HCT116 (cell line): ENCODE data around the gene SAP30L. TPM values are rescaled to one million over a fixed set of nuclear protein-coding genes. Genes with fewer than 3 reads are reported as not detected.

Experiments
- ATAC-seq: fragments of 200-7000 bp; cut with Tn5 transposase; 2 replicates; pipeline ENCODE4 v1.9.1; 2020; ENCODE audit warnings: mild to moderate bottlenecking, moderate library complexity
- BruUV-seq: library from RNA; stranded (reverse); fragments of 400-500 nt; replicated peaks from 2 replicates; lab custom pipeline; 2021; lab: Mats Ljungman, UMichigan
- CTCF ChIA-PET: fragments of 300-600 bp; sonication (Branson Sonifier 250); formaldehyde crosslinking; loops from one replicate; lab custom pipeline; 2021; ENCODE audit warnings: antibody characterized with exemption; lab: Charles Lee
- POLR2A ChIA-PET: fragments of 300-600, 350-600 bp; sonication (Branson Sonifier 250); formaldehyde crosslinking; loops from one replicate; lab custom pipeline; 2021; ENCODE audit warnings: antibody characterized with exemption; lab: Charles Lee
- RAD21 ChIA-PET, 2 experiments: fragments of 300-600 bp; sonication (Branson Sonifier 250); formaldehyde crosslinking; loops; one replicate each; lab custom pipeline; 2023; ENCODE audit warnings: low total read pairs in 2 of 2; ENCODE audit not compliant: uncharacterized antibody in 2 of 2, unreplicated experiment in 2 of 2, low non-redundant PET in 1 of 2; lab: Charles Lee
- DNase-seq: peaks from one replicate; pipeline ENCODE4 v3.0.0-alpha.2; 2010; ENCODE audit warnings: low read depth, low spot score
- H2AFZ ChIP-seq: fragments of 200-600 bp; shearing (Covaris generic), sonication (generic); 2 replicates; pipeline ENCODE4 v1.6.1; 2017; ENCODE audit warnings: low read depth, mixed run types, mixed read lengths, antibody characterized with exemption, low read length; ENCODE audit not compliant: poor library complexity, severe bottlenecking
- H3K27ac ChIP-seq: 2 replicates; pipeline ENCODE4 v1.5.1; 2012; ENCODE audit warnings: low read depth, low read length
- H3K27me3 ChIP-seq: fragments of 200-600 bp; sonication (generic); 2 replicates; pipeline ENCODE4 v1.6.1; 2016; ENCODE audit warnings: mixed run types, low read length, mixed read lengths; ENCODE audit not compliant: insufficient read depth
- H3K36me3 ChIP-seq, 2 experiments: fragments of 200-500 bp in 1 of 2; fragments of 200-600 bp in 1 of 2; sonication (Bioruptor generic) in 1 of 2; sonication (generic) in 1 of 2; 2 replicates each; pipeline versions ENCODE4 v1.5.1 to v1.6.1; 2014 to 2016; ENCODE audit warnings: low read length in 2 of 2, inconsistent platforms in 1 of 2, mixed read lengths in 1 of 2, mixed run types in 1 of 2; ENCODE audit not compliant: insufficient read depth in 2 of 2, control insufficient read depth in 1 of 2
- H3K4me1 ChIP-seq, 2 experiments: fragments of 200-600 bp in 1 of 2; sonication (generic) in 1 of 2; 2 replicates each; pipeline versions ENCODE4 v1.5.1 to v1.6.1; 2012 to 2017; ENCODE audit warnings: low read length in 2 of 2, inconsistent platforms in 1 of 2, mild to moderate bottlenecking in 1 of 2, mixed read lengths in 1 of 2, mixed run types in 1 of 2, moderate library complexity in 1 of 2; ENCODE audit not compliant: insufficient read depth in 2 of 2, control insufficient read depth in 1 of 2
- H3K4me2 ChIP-seq: fragments of 200-600 bp; sonication (generic); 2 replicates; pipeline ENCODE4 v1.6.1; 2017; ENCODE audit warnings: mixed run types, low read length, mixed read lengths
- H3K4me3 ChIP-seq, 2 experiments: fragments of 200-600 bp in 1 of 2; sonication (generic) in 1 of 2; replicated peaks in 1 of 2; 2 replicates each; pipeline ENCODE4 v1.5.1; 2011 to 2016; ENCODE audit warnings: low read length in 2 of 2, control low read depth in 1 of 2, low read depth in 1 of 2, mild to moderate bottlenecking in 1 of 2, mixed read lengths in 1 of 2, mixed run types in 1 of 2
- H3K79me2 ChIP-seq: fragments of 200-600 bp; sonication (generic); 2 replicates; pipeline ENCODE4 v1.6.1; 2017; ENCODE audit warnings: mild to moderate bottlenecking, mixed run types, low read length, moderate library complexity, mixed read lengths; ENCODE audit not compliant: insufficient read depth
- H3K9ac ChIP-seq: fragments of 200-600 bp; sonication (generic); 2 replicates; pipeline ENCODE4 v1.6.1; 2016; ENCODE audit warnings: low read length, mixed read lengths
- H3K9me2 ChIP-seq: fragments of 200-600 bp; sonication (generic), shearing (Covaris generic); 2 replicates; pipeline ENCODE4 v1.6.1; 2017; ENCODE audit warnings: mixed run types, mild to moderate bottlenecking, moderate library complexity; ENCODE audit not compliant: insufficient read depth
- H3K9me3 ChIP-seq, 2 experiments: fragments of 200-500 bp in 1 of 2; fragments of 200-600 bp in 1 of 2; sonication (Bioruptor generic) in 1 of 2; sonication (generic) in 1 of 2; 2 replicates each; pipeline ENCODE4 v1.6.1; 2014 to 2017; ENCODE audit warnings: low read length in 2 of 2, mixed read lengths in 2 of 2, inconsistent platforms in 1 of 2, low read depth in 1 of 2, mild to moderate bottlenecking in 1 of 2, mixed run types in 1 of 2, moderate library complexity in 1 of 2; ENCODE audit not compliant: control insufficient read depth in 1 of 2, insufficient read depth in 1 of 2
- H4K20me1 ChIP-seq: fragments of 200-600 bp; sonication (generic), shearing (Covaris generic); 2 replicates; pipeline ENCODE4 v1.6.1; 2017; ENCODE audit warnings: mixed run types, mild to moderate bottlenecking, moderate library complexity; ENCODE audit not compliant: insufficient read depth
- CEBPB ChIP-seq: IDR thresholded peaks from 2 replicates; pipeline ENCODE4 v1.6.1; 2012; ENCODE audit warnings: low read depth
- EGR1 ChIP-seq: IDR thresholded peaks from 2 replicates; pipeline ENCODE4 v1.6.1; 2012; ENCODE audit warnings: low read depth
- ELF1 ChIP-seq: IDR thresholded peaks from 2 replicates; pipeline ENCODE4 v1.6.1; 2012; ENCODE audit warnings: low read depth, borderline replicate concordance
- FOSL1 ChIP-seq: IDR thresholded peaks from 2 replicates; pipeline ENCODE4 v1.6.1; 2012; ENCODE audit warnings: low read depth
- POLR2A ChIP-seq: IDR thresholded peaks from 2 replicates; pipeline ENCODE4 v1.7.0; 2011; ENCODE audit warnings: borderline replicate concordance; ENCODE audit not compliant: insufficient read depth, insufficient read length; ENCODE audit errors: extremely low read depth
- RAD21 ChIP-seq: IDR thresholded peaks from 2 replicates; pipeline ENCODE4 v1.6.1; 2012; ENCODE audit warnings: low read depth, mild to moderate bottlenecking
- REST ChIP-seq: IDR thresholded peaks from 2 replicates; pipeline ENCODE4 v1.6.1; 2012; ENCODE audit warnings: low read depth
- SP1 ChIP-seq: IDR thresholded peaks from 2 replicates; pipeline ENCODE4 v1.6.1; 2012; ENCODE audit warnings: low read depth
- TCF7L2 ChIP-seq: IDR thresholded peaks from 2 replicates; pipeline ENCODE4 v1.7.0; 2011; ENCODE audit warnings: borderline replicate concordance, inconsistent platforms; ENCODE audit not compliant: insufficient read depth, insufficient read length; ENCODE audit errors: extremely low read depth
- YY1 ChIP-seq: IDR thresholded peaks from 2 replicates; pipeline ENCODE4 v1.6.1; 2011; ENCODE audit warnings: low read length, low read depth, moderate library complexity, mild to moderate bottlenecking; ENCODE audit not compliant: insufficient replicate concordance; ENCODE audit errors: extremely low read depth
- ZBTB33 ChIP-seq: IDR thresholded peaks from 2 replicates; pipeline ENCODE4 v1.6.1; 2011; ENCODE audit warnings: mild to moderate bottlenecking, low read length, moderate library complexity; ENCODE audit not compliant: insufficient replicate concordance; ENCODE audit errors: extremely low read depth
- ZFX ChIP-seq: fragments of 450-650 bp; IDR thresholded peaks from 2 replicates; pipeline ENCODE4 v1.6.1; 2017
- ZNF274 ChIP-seq: fragments of 200-500 bp; sonication (Bioruptor generic); IDR thresholded peaks from 2 replicates; pipeline ENCODE4 v1.6.1; 2014; ENCODE audit warnings: mild to moderate bottlenecking, low read depth, low read length, inconsistent platforms
- intact Hi-C: fragments of 100-400 bp; cut with micrococcal nuclease; formaldehyde crosslinking; loops from 2 replicates; pipeline ENCODE4 v1.10.0; 2022
- total RNA-seq: library from RNA; stranded (reverse); gene quantifications from one replicate; pipeline ENCODE4 v1.2.1, GENCODE V29; 2021; ENCODE audit not compliant: unreplicated experiment

The SAP30L gene
- total RNA-seq, 1 experiment from 2014 or later: 25.5 TPM

DNA sequence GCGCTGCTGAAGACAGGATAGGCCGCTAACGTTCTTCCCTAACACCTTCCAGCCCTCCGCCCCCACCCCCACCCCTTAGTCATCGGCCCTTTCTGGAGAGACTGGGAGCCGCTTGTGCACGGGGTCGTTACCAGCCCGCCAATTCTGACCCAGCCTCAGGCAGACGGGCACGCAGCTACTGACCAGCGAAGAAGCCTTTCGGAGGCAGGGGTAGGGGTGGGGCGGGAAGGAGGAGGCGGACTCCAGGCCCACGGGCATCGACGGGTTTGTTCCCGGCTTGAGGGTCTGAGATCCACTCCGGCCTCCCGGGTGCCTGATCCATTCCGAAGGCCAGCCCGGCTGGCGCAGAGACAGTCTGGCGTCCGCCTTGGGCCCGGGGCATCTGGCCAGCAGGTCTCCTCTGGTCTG lies 33.0 kb downstream of the SAP30L start:
- ATAC-seq: no peak
- Histone ChIP-seq H3K9me3 (no peaks in the 10 kb centered on the region), H3K4me1 (no peaks in the 10 kb centered on the region), H3K9ac (no peak overlapping the region), H3K4me3 (no peak overlapping the region), H3K79me2 (no peaks in the 10 kb centered on the region), H3K4me2 (no peak overlapping the region), H2AFZ (no peak overlapping the region), H4K20me1 (no peaks in the 10 kb centered on the region), H3K9me2 (no peaks in the 10 kb centered on the region), H3K36me3 (no peaks in the 10 kb centered on the region), H3K27ac (no peak overlapping the region), H3K27me3 (peaks cover 19% of the 10 kb centered on the region; the same call in 1 of the 2 replicates)
- ChIA-PET RAD21 (no interaction called here), CTCF (interaction anchor here (1.2 kb wide), 1 partner anchor 12 kb away, joined by 4 read pairs; no protein-coding TSS in a partner anchor), POLR2A (no interaction called here)
- no TSS peak for BruUV-seq
- intact Hi-C loops: no loop called here
- TF ChIP-seq RAD21 (no peak), ZBTB33 (no peak)
- no peak for DNase-seq

- Histone ChIP-seq H3K9ac (no peak overlapping the region), H3K36me3 (no peaks in the 10 kb centered on the region), H3K4me1 (no peaks in the 10 kb centered on the region), H2AFZ (no peak overlapping the region), H3K27me3 (peaks cover 24% of the 10 kb centered on the region), H3K4me3 (no peak overlapping the region), H3K4me2 (no peak overlapping the region), H4K20me1 (no peaks in the 10 kb centered on the region), H3K9me3 (no peaks in the 10 kb centered on the region), H3K9me2 (no peaks in the 10 kb centered on the region), H3K79me2 (no peaks in the 10 kb centered on the region), H3K27ac (no peak overlapping the region)
- CTCF ChIA-PET: interaction anchor here (1.2 kb wide), 1 partner anchor 13 kb away, joined by 4 read pairs; no protein-coding TSS in a partner anchor
- no peak for TF ChIP-seq EGR1
- TF ChIP-seq ZFX: no peak
- no peak for TF ChIP-seq POLR2A
- no peak for TF ChIP-seq FOSL1
- TF ChIP-seq ELF1: no peak
- no peak for TF ChIP-seq RAD21
- no peak for TF ChIP-seq TCF7L2
- TF ChIP-seq SP1: no peak
- no peak for TF ChIP-seq YY1
- TF ChIP-seq CEBPB: no peak
- TF ChIP-seq REST: no peak
- no peak for TF ChIP-seq ZNF274
- RAD21 ChIA-PET: no interaction called here
- no TSS peak for BruUV-seq
- DNase-seq (no peak), ATAC-seq (no peak)
- POLR2A ChIA-PET: no interaction called here
- intact Hi-C loops: no loop called here
Measured at GRCh38 chr5:154479160-154479943, 33.6 kb downstream of the SAP30L start.
